Endothelial cell of umbilical vein (primary cell): ENCODE measurements around the gene CERS6. TPM values are rescaled to one million over a fixed set of nuclear protein-coding genes. Genes with fewer than 3 reads are reported as not detected.

Experiments used
- BruUV-seq: library from RNA; stranded (reverse); fragments of 400-500 nt; replicated peaks from 2 replicates; lab custom pipeline; 2021; lab: Mats Ljungman, UMichigan
- CTCF ChIA-PET: fragments of 300-600, 350-600 bp; sonication (Branson Sonifier 250); formaldehyde crosslinking; loops from one replicate; lab custom pipeline; 2021; ENCODE audit warnings: antibody characterized with exemption, inconsistent platforms; lab: Charles Lee
- POLR2A ChIA-PET: fragments of 300-600, 350-600 bp; sonication (Branson Sonifier 250); formaldehyde crosslinking; loops from one replicate; lab custom pipeline; 2021; ENCODE audit warnings: antibody characterized with exemption, inconsistent platforms; lab: Charles Lee
- DNase-seq: peaks from one replicate; pipeline ENCODE4 v3.0.0-alpha.2; 2011; ENCODE audit warnings: low read depth, low spot score
- FAIRE-seq: peaks from 2 replicates; lab custom pipeline; 2011; peaks lifted over from hg19 to GRCh38; lab: Jason Lieb, UNC
- H2AFZ ChIP-seq: 2 replicates; pipeline ENCODE4 v1.6.0; 2012; ENCODE audit warnings: low read depth, low read length, control low read depth, inconsistent platforms
- H3K27ac ChIP-seq: 2 replicates; pipeline ENCODE4 v1.5.1; 2011; ENCODE audit warnings: low read depth, mild to moderate bottlenecking, control low read depth, low read length, moderate library complexity; ENCODE audit not compliant: insufficient read depth
- H3K27me3 ChIP-seq, 2 experiments: 2 replicates each; pipeline versions ENCODE4 v1.6.0 to v1.6.1; 2011; ENCODE audit warnings: low read length in 2 of 2, mixed read lengths in 1 of 2; ENCODE audit not compliant: control insufficient read depth in 2 of 2, insufficient read depth in 2 of 2
- H3K36me3 ChIP-seq, 2 experiments: 2 replicates in 1 of 2; 3 replicates in 1 of 2; pipeline ENCODE4 v1.5.1; 2011; ENCODE audit warnings: low read length in 2 of 2, mild to moderate bottlenecking in 1 of 2, moderate library complexity in 1 of 2; ENCODE audit not compliant: control insufficient read depth in 2 of 2, insufficient read depth in 2 of 2; ENCODE audit errors: extremely low read depth in 1 of 2
- H3K4me1 ChIP-seq: 3 replicates; pipeline ENCODE4 v1.5.1; 2011; ENCODE audit warnings: mild to moderate bottlenecking, low read length; ENCODE audit not compliant: control insufficient read depth, insufficient read depth; ENCODE audit errors: extremely low read depth
- H3K4me2 ChIP-seq: 2 replicates; pipeline ENCODE4 v1.6.1; 2011; ENCODE audit warnings: low read length, control low read depth, mixed read lengths; ENCODE audit not compliant: insufficient read depth
- H3K4me3 ChIP-seq, 3 experiments: fragments of 200-600 bp in 1 of 3; sonication (generic), shearing (Covaris generic) in 1 of 3; replicated peaks in 1 of 3; 2 replicates each; pipeline ENCODE4 v1.5.1; 2011 to 2016; ENCODE audit warnings: control low read depth in 3 of 3, low read length in 3 of 3, mild to moderate bottlenecking in 2 of 3, inconsistent platforms in 1 of 3, low read depth in 1 of 3, moderate library complexity in 1 of 3; ENCODE audit not compliant: insufficient read depth in 1 of 3
- H3K79me2 ChIP-seq: 2 replicates; pipeline ENCODE4 v1.6.0; 2012; ENCODE audit warnings: low read length, inconsistent platforms; ENCODE audit not compliant: control insufficient read depth, insufficient read depth
- H3K9ac ChIP-seq: replicated peaks from 2 replicates; pipeline ENCODE3; 2011; ENCODE audit warnings: low read length, control low read depth; ENCODE audit not compliant: insufficient read depth; ENCODE audit errors: extremely low read depth
- H3K9me1 ChIP-seq: replicated peaks from 3 replicates; pipeline ENCODE4 v1.6.0; 2011; ENCODE audit warnings: mild to moderate bottlenecking, low read length; ENCODE audit not compliant: control insufficient read depth, insufficient read depth; ENCODE audit errors: extremely low read depth
- H3K9me3 ChIP-seq: replicated peaks from 2 replicates; pipeline ENCODE4 v1.5.1; 2012; ENCODE audit warnings: low read length, inconsistent platforms; ENCODE audit not compliant: control insufficient read depth, insufficient read depth
- H4K20me1 ChIP-seq: replicated peaks from 2 replicates; pipeline ENCODE3; 2011; ENCODE audit warnings: mild to moderate bottlenecking, low read length; ENCODE audit not compliant: control insufficient read depth, insufficient read depth; ENCODE audit errors: extremely low read depth
- EZH2 ChIP-seq: IDR thresholded peaks from 2 replicates; pipeline ENCODE4 v1.6.1; 2012; ENCODE audit warnings: borderline replicate concordance, low read depth, mild to moderate bottlenecking, moderate library complexity, low read length, inconsistent platforms; ENCODE audit not compliant: severe bottlenecking
- FOS ChIP-seq: IDR thresholded peaks from 2 replicates; pipeline ENCODE4 v1.6.1; 2011; ENCODE audit warnings: mild to moderate bottlenecking, low read length, moderate library complexity, borderline replicate concordance; ENCODE audit not compliant: insufficient read depth
- GATA2 ChIP-seq: IDR thresholded peaks from 2 replicates; pipeline ENCODE4 v1.7.0; 2011; ENCODE audit warnings: low read depth, mild to moderate bottlenecking, moderate library complexity, mixed read lengths, low read length; ENCODE audit not compliant: insufficient read length, insufficient read depth
- JUN ChIP-seq: IDR thresholded peaks from 2 replicates; pipeline ENCODE4 v1.6.1; 2011; ENCODE audit warnings: borderline replicate concordance, low read depth; ENCODE audit not compliant: insufficient read length, insufficient read depth
- MYC ChIP-seq: IDR thresholded peaks from one replicate; pipeline ENCODE4 v1.6.1; 2011; ENCODE audit warnings: mild to moderate bottlenecking, low read depth, low read length
- POLR2A ChIP-seq: IDR thresholded peaks from 2 replicates; pipeline ENCODE4 v1.6.1; 2012; ENCODE audit warnings: low read depth, mild to moderate bottlenecking, control low read depth, low read length
- POLR2AphosphoS5 ChIP-seq: IDR thresholded peaks from 2 replicates; pipeline ENCODE4 v1.6.1; 2012; ENCODE audit warnings: low read depth, mild to moderate bottlenecking, control low read depth, low read length, moderate library complexity; ENCODE audit not compliant: insufficient read depth
- dilution Hi-C: fragments of 300-500 bp; cut with MboI; formaldehyde crosslinking; loops from one replicate; pipeline ENCODE4 v1.15.0; 2019; ENCODE audit warnings: low sequenced_read_pairs; ENCODE audit not compliant: extremely low pct_ligation_motif_present
- intact Hi-C: fragments of 100-400 bp; cut with micrococcal nuclease; formaldehyde crosslinking; loops from one replicate; pipeline ENCODE4 v1.10.0; 2022
- polyA plus RNA-seq, 4 experiments: library from polyadenylated mRNA; depleted of rRNA in 3 of 4; stranded (reverse) in 3 of 4; unstranded in 1 of 4; fragments of >200 nt; gene quantifications; 2 replicates each; pipeline versions ENCODE4 v1.2.1 to v1.2.3, GENCODE V29; 2011 to 2012; ENCODE audit warnings: missing spikeins in 1 of 4
- total RNA-seq: library from RNA; stranded (reverse); gene quantifications from 2 replicates; pipeline ENCODE4 v1.2.3, GENCODE V29; 2021
- TF ChIP-seq, protein P1 (sequence below), 2 donors: IDR thresholded peaks; 1 replicate in 1 of 2; 2 replicates in 1 of 2; pipeline ENCODE4 v1.5.1; 2011; ENCODE audit warnings: low read length in 2 of 2, mild to moderate bottlenecking in 2 of 2, moderate library complexity in 2 of 2, control low read depth in 1 of 2, inconsistent platforms in 1 of 2, low read depth in 1 of 2; ENCODE audit not compliant: insufficient read depth in 1 of 2; ENCODE audit errors: extremely low read depth in 1 of 2
- TF ChIP-seq, protein P2 (sequence below): IDR thresholded peaks from 2 replicates; pipeline ENCODE4 v1.6.1; 2011; ENCODE audit not compliant: insufficient read depth, insufficient read length

CERS6 gene
- total and polyA plus RNA-seq, 2 donors (not counting 3 experiments of a cell fraction or from before 2014, with no cell fraction given): 2.7 to 11.7 TPM

DNA sequence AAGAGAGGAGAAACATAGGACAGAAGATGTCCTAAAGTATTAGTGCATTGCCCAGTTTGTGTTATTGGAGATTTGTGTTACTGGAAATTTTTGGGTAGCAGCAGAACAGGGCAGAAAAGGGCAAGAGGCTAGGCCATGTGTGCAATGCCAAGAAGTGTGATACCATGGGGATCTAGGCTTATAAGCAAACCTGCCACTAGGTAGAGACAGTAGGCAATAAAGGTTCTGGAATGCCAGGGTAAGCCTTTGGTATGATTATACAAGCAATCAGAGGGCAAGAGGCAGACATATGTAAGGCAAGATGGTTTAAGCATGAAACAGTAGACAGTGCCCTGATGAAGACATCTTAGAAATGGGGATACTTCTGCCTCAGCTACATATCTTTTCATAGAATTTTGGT lies 12.3 kb upstream of the CERS6 start:
- DNase-seq (no peak), FAIRE-seq (no peak)
- no peak overlapping the region for H3K9ac ChIP-seq
- CTCF ChIA-PET: no interaction called here
- H3K9me1 ChIP-seq: no peaks in the 10 kb centered on the region
- no peaks in the 10 kb centered on the region for H3K27me3 ChIP-seq
- H2AFZ ChIP-seq: no peak overlapping the region
- no peak overlapping the region for H3K4me2 ChIP-seq
- no peak overlapping the region for H3K27ac ChIP-seq
- H3K4me3 ChIP-seq: no peak overlapping the region
- H3K4me1 ChIP-seq: peaks cover 4% of the 10 kb centered on the region
- H4K20me1 ChIP-seq: no peaks in the 10 kb centered on the region
- intact Hi-C loops: no loop called here
- dilution Hi-C loops: no loop called here
- H3K9me3 ChIP-seq: no peaks in the 10 kb centered on the region
- TF ChIP-seq EZH2 (no peak), FOS (no peak), JUN (no peak), POLR2AphosphoS5 (no peak), MYC (no peak), GATA2 (no peak), POLR2A (no peak)
- TF ChIP-seq, protein P1, sequence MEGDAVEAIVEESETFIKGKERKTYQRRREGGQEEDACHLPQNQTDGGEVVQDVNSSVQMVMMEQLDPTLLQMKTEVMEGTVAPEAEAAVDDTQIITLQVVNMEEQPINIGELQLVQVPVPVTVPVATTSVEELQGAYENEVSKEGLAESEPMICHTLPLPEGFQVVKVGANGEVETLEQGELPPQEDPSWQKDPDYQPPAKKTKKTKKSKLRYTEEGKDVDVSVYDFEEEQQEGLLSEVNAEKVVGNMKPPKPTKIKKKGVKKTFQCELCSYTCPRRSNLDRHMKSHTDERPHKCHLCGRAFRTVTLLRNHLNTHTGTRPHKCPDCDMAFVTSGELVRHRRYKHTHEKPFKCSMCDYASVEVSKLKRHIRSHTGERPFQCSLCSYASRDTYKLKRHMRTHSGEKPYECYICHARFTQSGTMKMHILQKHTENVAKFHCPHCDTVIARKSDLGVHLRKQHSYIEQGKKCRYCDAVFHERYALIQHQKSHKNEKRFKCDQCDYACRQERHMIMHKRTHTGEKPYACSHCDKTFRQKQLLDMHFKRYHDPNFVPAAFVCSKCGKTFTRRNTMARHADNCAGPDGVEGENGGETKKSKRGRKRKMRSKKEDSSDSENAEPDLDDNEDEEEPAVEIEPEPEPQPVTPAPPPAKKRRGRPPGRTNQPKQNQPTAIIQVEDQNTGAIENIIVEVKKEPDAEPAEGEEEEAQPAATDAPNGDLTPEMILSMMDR (IDR thresholded peaks at IDR 0.05; ENCODE audit: extremely low read depth in 1 of 2, insufficient read depth in 1 of 2, low read depth in 1 of 2, low read length in 2 of 2): no peak
- TF ChIP-seq, protein P2, sequence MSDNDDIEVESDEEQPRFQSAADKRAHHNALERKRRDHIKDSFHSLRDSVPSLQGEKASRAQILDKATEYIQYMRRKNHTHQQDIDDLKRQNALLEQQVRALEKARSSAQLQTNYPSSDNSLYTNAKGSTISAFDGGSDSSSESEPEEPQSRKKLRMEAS: no peak
- no TSS peak for BruUV-seq
- no peaks in the 10 kb centered on the region for H3K79me2 ChIP-seq
- POLR2A ChIA-PET: no interaction called here
- no peaks in the 10 kb centered on the region for H3K36me3 ChIP-seq
